Caco-2 (cell line): ENCODE results near the gene PKD2L1. TPM values are rescaled to one million over a fixed set of nuclear protein-coding genes. Genes with fewer than 3 reads are reported as not detected.
A peak's percentile ranks its signal among the peaks of the same experiment; 100 is the strongest.

ENCODE experiments used
- BruUV-seq: library from RNA; stranded (reverse); fragments of 400-500 nt; replicated peaks from 2 replicates; lab custom pipeline; 2021; lab: Mats Ljungman, UMichigan
- CTCF ChIA-PET: fragments of 300-600 bp; sonication (Branson Sonifier 250); formaldehyde crosslinking; loops from one replicate; lab custom pipeline; 2022; ENCODE audit warnings: antibody characterized with exemption; lab: Charles Lee
- POLR2A ChIA-PET: fragments of 300-600 bp; sonication (Branson Sonifier 250); formaldehyde crosslinking; loops from one replicate; lab custom pipeline; 2022; ENCODE audit warnings: antibody characterized with exemption; lab: Charles Lee
- DNase-seq, 2 experiments: peaks; one replicate each; pipeline versions ENCODE4 v3.0.0 to v3.0.0-alpha.2; 2020 to 2022
- H3K27me3 ChIP-seq: replicated peaks from 2 replicates; pipeline ENCODE4 v1.6.0; 2011; ENCODE audit warnings: low read length; ENCODE audit not compliant: control insufficient read depth, insufficient read depth
- H3K36me3 ChIP-seq: 2 replicates; pipeline ENCODE4 v1.5.1; 2011; ENCODE audit warnings: low read length; ENCODE audit not compliant: control insufficient read depth, insufficient read depth
- H3K4me1 ChIP-seq: fragments of 250-450 bp; sonication (Bioruptor Pico); 2 replicates; pipeline ENCODE4 v1.5.1; 2020; ENCODE audit warnings: mild to moderate bottlenecking
- H3K4me3 ChIP-seq: 2 replicates; pipeline ENCODE4 v1.5.1; 2011; ENCODE audit warnings: low read depth, mild to moderate bottlenecking, control low read depth, low read length
- H3K9me3 ChIP-seq: fragments of 250-450 bp; sonication (Bioruptor Pico); 2 replicates; pipeline ENCODE4 v1.5.1; 2020; ENCODE audit warnings: mild to moderate bottlenecking, moderate library complexity
- H3K27ac Mint-ChIP-seq: one replicate; pipeline ENCODE4 v1.8.0; 2022; ENCODE audit warnings: mixed read lengths; ENCODE audit not compliant: unreplicated experiment
- H3K27me3 Mint-ChIP-seq: one replicate; pipeline ENCODE4 v1.8.0; 2022; ENCODE audit warnings: mixed read lengths; ENCODE audit not compliant: insufficient read depth, unreplicated experiment
- H3K36me3 Mint-ChIP-seq: one replicate; pipeline ENCODE4 v1.8.0; 2022; ENCODE audit warnings: mild to moderate bottlenecking, mixed read lengths; ENCODE audit not compliant: insufficient read depth, unreplicated experiment
- H3K4me1 Mint-ChIP-seq: one replicate; pipeline ENCODE4 v1.8.0; 2022; ENCODE audit warnings: low read depth, mixed read lengths; ENCODE audit not compliant: unreplicated experiment
- H3K4me3 Mint-ChIP-seq: one replicate; pipeline ENCODE4 v1.8.0; 2022; ENCODE audit warnings: mild to moderate bottlenecking, moderate library complexity, mixed read lengths; ENCODE audit not compliant: unreplicated experiment
- H3K9me3 Mint-ChIP-seq: one replicate; pipeline ENCODE4 v1.8.0; 2022; ENCODE audit warnings: mixed read lengths; ENCODE audit not compliant: unreplicated experiment
- intact Hi-C: fragments of 100-400 bp; cut with micrococcal nuclease; formaldehyde crosslinking; loops from one replicate; pipeline ENCODE4 v1.10.0; 2022; ENCODE audit not compliant: unreplicated experiment
- total RNA-seq: library from RNA; stranded (reverse); gene quantifications from 2 replicates; pipeline ENCODE4 v1.2.3, GENCODE V29; 2022
- TF ChIP-seq, protein P1 (sequence below), 2 experiments: fragments of 200-600 bp in 1 of 2; IDR thresholded peaks; 1 replicate in 1 of 2; 2 replicates in 1 of 2; pipeline versions ENCODE4 v1.5.1 to v1.8.0; 2011 to 2022; ENCODE audit warnings: antibody characterized with exemption in 1 of 2, control low read depth in 1 of 2, inconsistent platforms in 1 of 2, low read depth in 1 of 2, low read length in 1 of 2, mild to moderate bottlenecking in 1 of 2, moderate library complexity in 1 of 2; ENCODE audit not compliant: insufficient read depth in 1 of 2, severe bottlenecking in 1 of 2, unreplicated experiment in 1 of 2

The PKD2L1 gene
- total RNA-seq, 1 experiment from 2014 or later: not detected

DNA sequence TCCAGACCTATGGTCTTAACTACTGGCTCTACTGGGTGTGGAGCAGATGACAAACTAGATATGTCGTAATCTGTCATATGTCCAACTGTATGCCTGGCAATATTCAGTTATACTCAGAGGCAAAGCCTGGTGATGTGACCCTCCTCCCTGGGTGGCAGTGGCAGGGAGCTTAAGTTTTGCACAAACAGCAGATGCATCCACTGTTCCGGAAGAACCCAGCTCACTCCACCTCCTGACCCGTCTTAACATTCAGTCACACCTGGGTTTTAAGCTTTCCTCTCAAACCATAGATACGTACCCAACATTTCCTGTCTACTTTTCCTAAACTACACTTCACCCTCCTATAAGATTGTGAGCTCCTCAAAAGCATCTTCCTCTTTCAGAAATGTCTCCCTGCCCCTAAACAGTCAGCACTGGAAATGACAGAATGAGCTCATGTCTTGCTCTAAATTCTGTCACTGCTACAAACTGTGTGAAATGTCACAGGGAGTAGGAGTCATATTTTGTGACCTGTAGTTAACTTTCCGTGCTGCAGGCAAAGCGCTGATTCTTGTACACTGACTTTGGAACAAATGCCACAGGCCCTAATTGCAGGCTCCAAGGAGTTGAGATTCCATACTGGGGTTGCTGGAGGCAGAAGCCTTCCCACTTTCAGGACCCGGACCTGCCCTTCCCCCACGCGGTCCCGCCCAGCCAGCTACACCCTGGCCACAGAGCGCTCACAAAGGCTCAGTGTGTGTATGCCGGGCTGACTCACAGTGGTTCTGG, 40.9 kb upstream of the PKD2L1 start:
- Histone ChIP-seq H3K4me1 (peaks cover 31% of the 10 kb centered on the region), H3K4me3 (no peak overlapping the region), H3K9me3 (no peaks in the 10 kb centered on the region), H3K36me3 (no peaks in the 10 kb centered on the region), H3K27me3 (no peaks in the 10 kb centered on the region)
- peak; percentile 78 to 84 for DNase-seq
- peaks cover 10% of the 10 kb centered on the region for H3K36me3 Mint-ChIP-seq
- ChIA-PET CTCF (interaction anchor here (0.7 to 1.3 kb wide), 7 partner anchors 11 to 165 kb away, joined by 3 to 6 read pairs (median 4); partner anchors contain the start of gene HIF1AN), POLR2A (interaction anchor here (1.0 to 1.4 kb wide), 3 partner anchors 11 to 24 kb away, joined by 3 to 17 read pairs (median 12); partner anchors contain the start of gene SCD)
- H3K27ac Mint-ChIP-seq: peak overlapping the region; percentile 89
- H3K9me3 Mint-ChIP-seq: no peaks in the 10 kb centered on the region
- H3K27me3 Mint-ChIP-seq: no peaks in the 10 kb centered on the region
- TF ChIP-seq, protein P1, sequence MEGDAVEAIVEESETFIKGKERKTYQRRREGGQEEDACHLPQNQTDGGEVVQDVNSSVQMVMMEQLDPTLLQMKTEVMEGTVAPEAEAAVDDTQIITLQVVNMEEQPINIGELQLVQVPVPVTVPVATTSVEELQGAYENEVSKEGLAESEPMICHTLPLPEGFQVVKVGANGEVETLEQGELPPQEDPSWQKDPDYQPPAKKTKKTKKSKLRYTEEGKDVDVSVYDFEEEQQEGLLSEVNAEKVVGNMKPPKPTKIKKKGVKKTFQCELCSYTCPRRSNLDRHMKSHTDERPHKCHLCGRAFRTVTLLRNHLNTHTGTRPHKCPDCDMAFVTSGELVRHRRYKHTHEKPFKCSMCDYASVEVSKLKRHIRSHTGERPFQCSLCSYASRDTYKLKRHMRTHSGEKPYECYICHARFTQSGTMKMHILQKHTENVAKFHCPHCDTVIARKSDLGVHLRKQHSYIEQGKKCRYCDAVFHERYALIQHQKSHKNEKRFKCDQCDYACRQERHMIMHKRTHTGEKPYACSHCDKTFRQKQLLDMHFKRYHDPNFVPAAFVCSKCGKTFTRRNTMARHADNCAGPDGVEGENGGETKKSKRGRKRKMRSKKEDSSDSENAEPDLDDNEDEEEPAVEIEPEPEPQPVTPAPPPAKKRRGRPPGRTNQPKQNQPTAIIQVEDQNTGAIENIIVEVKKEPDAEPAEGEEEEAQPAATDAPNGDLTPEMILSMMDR (IDR thresholded peaks at IDR 0.05; ENCODE audit: insufficient read depth in 1 of 2, low read depth in 1 of 2, low read length in 1 of 2, severe bottlenecking in 1 of 2, unreplicated experiment in 1 of 2): no peak
- no TSS peak for BruUV-seq
- intact Hi-C loops: no loop called here
- H3K4me1 Mint-ChIP-seq: peaks cover 13% of the 10 kb centered on the region
- H3K4me3 Mint-ChIP-seq: peak overlapping the region; percentile 60

DNA sequence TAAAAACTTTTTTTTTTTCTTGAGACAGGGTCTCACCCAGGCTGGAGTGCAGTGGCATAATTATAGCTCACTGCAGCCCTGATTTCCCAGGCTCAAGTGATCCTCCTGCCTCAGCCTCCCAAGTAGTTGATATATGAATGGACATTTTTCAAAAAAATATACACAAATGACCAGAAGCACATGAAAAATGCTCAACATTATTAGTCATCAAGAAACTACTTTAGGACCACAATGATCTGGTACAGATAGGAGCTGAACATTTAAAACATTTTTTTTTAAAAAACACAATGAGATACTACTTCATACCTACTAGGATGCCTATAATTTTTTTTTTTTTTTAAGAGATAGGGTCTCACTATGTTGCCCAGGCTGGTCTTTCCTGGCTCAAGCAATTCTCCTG, 38.7 kb upstream of the PKD2L1 start:
- Mint-ChIP-seq H3K9me3 (no peaks in the 10 kb centered on the region), H3K4me3 (no peak overlapping the region), H3K4me1 (peaks cover 18% of the 10 kb centered on the region), H3K27me3 (no peaks in the 10 kb centered on the region), H3K36me3 (peaks cover 17% of the 10 kb centered on the region), H3K27ac (no peak overlapping the region)
- Histone ChIP-seq H3K4me1 (peaks cover 36% of the 10 kb centered on the region), H3K9me3 (no peaks in the 10 kb centered on the region), H3K4me3 (no peak overlapping the region), H3K27me3 (no peaks in the 10 kb centered on the region), H3K36me3 (no peaks in the 10 kb centered on the region)
- TF ChIP-seq, protein P1 (IDR thresholded peaks at IDR 0.05; ENCODE audit: insufficient read depth in 1 of 2, low read depth in 1 of 2, low read length in 1 of 2, severe bottlenecking in 1 of 2, unreplicated experiment in 1 of 2): no peak
- no TSS peak for BruUV-seq
- DNase-seq: no peak
- CTCF ChIA-PET: no interaction called here
- intact Hi-C loops: no loop called here
- POLR2A ChIA-PET: interaction anchor here (0.6 kb wide), 1 partner anchor 9 kb away, joined by 7 read pairs; no protein-coding TSS in a partner anchor

GRCh38 chr10:100364735-100365391, 34.8 kb upstream of the PKD2L1 start:
- Mint-ChIP-seq H3K9me3 (no peaks in the 10 kb centered on the region), H3K27me3 (no peaks in the 10 kb centered on the region), H3K27ac (peak overlapping the region; percentile 17), H3K4me3 (no peak overlapping the region), H3K36me3 (peaks cover 45% of the 10 kb centered on the region), H3K4me1 (peaks cover 26% of the 10 kb centered on the region)
- no peaks in the 10 kb centered on the region for H3K27me3 ChIP-seq
- intact Hi-C loops: no loop called here
- ChIA-PET CTCF (no interaction called here), POLR2A (no interaction called here)
- no TSS peak for BruUV-seq
- H3K36me3 ChIP-seq: 0 out of 2 replicates have a peak, but pooled peaks cover 2% of the 10 kb centered on the region
- DNase-seq: no peak
- H3K4me3 ChIP-seq: no peak overlapping the region
- no peaks in the 10 kb centered on the region for H3K9me3 ChIP-seq
- peaks cover 22% of the 10 kb centered on the region for H3K4me1 ChIP-seq
- TF ChIP-seq, protein P1 (IDR thresholded peaks at IDR 0.05; ENCODE audit: insufficient read depth in 1 of 2, low read depth in 1 of 2, low read length in 1 of 2, severe bottlenecking in 1 of 2, unreplicated experiment in 1 of 2): no peak
